Sigmoid colon (tissue), 7 donors: ENCODE data around the gene PROSER3. TPM values are rescaled to one million over a fixed set of nuclear protein-coding genes. Genes with fewer than 3 reads are reported as not detected.

Source experiments
- DNase-seq: peaks from one replicate; pipeline ENCODE4 v3.0.0-alpha.2; 2019
- H3K27ac ChIP-seq, 4 donors: fragments of 200-600 bp; sonication (generic); one replicate each; pipeline ENCODE4 v1.5.1; 2016 to 2019; ENCODE audit warnings: mild to moderate bottlenecking in 1 of 4
- H3K27me3 ChIP-seq, 3 donors: fragments of 200-600 bp; sonication (generic); one replicate each; pipeline ENCODE4 v1.5.1; 2019; ENCODE audit warnings: mild to moderate bottlenecking in 1 of 3
- H3K36me3 ChIP-seq, 4 donors: fragments of 200-600 bp; sonication (generic); one replicate each; pipeline ENCODE4 v1.5.1; 2016 to 2019
- H3K4me1 ChIP-seq, 4 donors: fragments of 200-600 bp; sonication (generic); one replicate each; pipeline ENCODE4 v1.5.1; 2017 to 2019
- H3K4me3 ChIP-seq, 4 donors: fragments of 200-600 bp; sonication (generic); one replicate each; pipeline ENCODE4 v1.5.1; 2017 to 2019; ENCODE audit warnings: mild to moderate bottlenecking in 2 of 4, moderate library complexity in 1 of 4
- H3K9me3 ChIP-seq, 4 donors: fragments of 200-600 bp in 3 of 4; sonication (generic) in 3 of 4; one replicate each; pipeline versions ENCODE4 v1.5.1 to v1.6.1; 2013 to 2019
- EP300 ChIP-seq, 4 donors: sonication (generic); formaldehyde crosslinking; IDR thresholded peaks; one replicate each; pipeline ENCODE4 v1.6.1; 2017; ENCODE audit warnings: antibody characterized with exemption in 4 of 4
- POLR2A ChIP-seq, 2 donors: fragments of 450-650 bp; IDR thresholded peaks; one replicate each; pipeline ENCODE4 v1.6.1; 2016; ENCODE audit warnings: antibody characterized with exemption in 2 of 2, mild to moderate bottlenecking in 2 of 2, moderate library complexity in 2 of 2
- POLR2AphosphoS5 ChIP-seq, 4 donors: sonication (generic); formaldehyde crosslinking; IDR thresholded peaks; one replicate each; pipeline ENCODE4 v1.6.1; 2017; ENCODE audit warnings: antibody characterized with exemption in 4 of 4
- WGBS, 2 donors: extraction: QIAGEN DNeasy Blood & Tissue Kit; methylation state at CpG; one replicate each; pipeline ENCODE4 v1.1.7; 2013; 5-methylcytosine and 5-hydroxymethylcytosine counted together
- intact Hi-C: fragments of 100-400 bp; cut with DNase I; formaldehyde crosslinking; loops from one replicate; pipeline ENCODE4 v1.15.1; 2023
- polyA plus RNA-seq, 3 donors: library from polyadenylated mRNA; stranded (reverse); fragments of 200-250 nt; gene quantifications; one replicate each; pipeline ENCODE4 v1.2.3, GENCODE V29; 2013
- total RNA-seq, 4 donors: library from RNA; depleted of rRNA; stranded (reverse); fragments of >200 nt; gene quantifications; one replicate each; pipeline ENCODE4 v1.1.0, GENCODE V29; 2016
- TF ChIP-seq, protein P1 (sequence below), 4 experiments: fragments of 450-650 bp in 3 of 4; fragments of 200-600 bp in 1 of 4; IDR thresholded peaks; one replicate each; pipeline ENCODE4 v1.5.1; 2016 to 2019; ENCODE audit warnings: antibody characterized with exemption in 4 of 4, mild to moderate bottlenecking in 3 of 4, moderate library complexity in 2 of 4
- donor health status: healthy with polysubstance abuse.
- donor health status: Bipolar disorder and iron deficiency.
- donor health status: healthy.

Gene PROSER3
- total and polyA plus RNA-seq, 7 donors, result 2.4 to 16.5 (median 5.0) TPM

DNA sequence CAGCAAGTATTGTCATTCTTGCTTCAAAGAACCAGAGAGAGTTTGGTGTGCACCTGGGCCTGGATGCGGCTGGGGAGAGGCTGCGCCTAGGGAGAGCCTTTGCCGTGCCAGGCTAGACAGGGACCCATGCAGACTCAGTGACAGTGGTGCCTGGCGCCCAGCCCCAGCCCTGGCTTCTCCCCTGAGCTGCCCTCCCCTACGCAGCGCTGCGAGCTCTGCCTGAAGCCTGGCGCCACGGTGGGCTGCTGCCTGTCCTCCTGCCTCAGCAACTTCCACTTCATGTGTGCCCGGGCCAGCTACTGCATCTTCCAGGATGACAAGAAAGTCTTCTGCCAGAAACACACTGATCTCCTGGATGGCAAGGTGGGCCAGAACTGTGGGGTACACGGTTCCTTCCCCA lies 28.2 kb upstream of the PROSER3 start:
- H3K27me3 ChIP-seq, result no peaks in the 10 kb centered on the region
- 96% methylated on average over 11 of the region's 11 CpGs for WGBS, 2 donors

DNA sequence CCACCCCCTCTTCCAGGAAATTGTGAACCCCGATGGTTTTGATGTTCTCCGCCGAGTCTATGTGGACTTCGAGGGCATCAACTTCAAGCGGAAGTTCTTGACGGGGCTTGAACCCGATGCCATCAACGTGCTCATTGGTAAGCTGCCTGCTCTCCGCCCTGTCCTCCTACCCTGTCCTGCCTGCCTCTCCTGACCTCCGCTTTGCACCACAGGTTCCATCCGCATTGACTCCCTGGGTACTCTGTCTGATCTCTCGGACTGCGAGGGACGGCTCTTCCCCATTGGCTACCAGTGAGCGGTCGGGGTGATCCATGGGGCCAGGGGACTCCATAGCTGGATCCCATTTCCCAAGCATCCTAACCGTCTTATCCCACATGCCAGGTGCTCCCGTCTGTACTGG lies 27.6 kb upstream of the PROSER3 start:
- intact Hi-C loops, result no loop called here
- Histone ChIP-seq H3K9me3 (no peaks in the 10 kb centered on the region), H3K4me1 (no peaks in the 10 kb centered on the region), H3K4me3 (no peak overlapping the region), H3K27me3 (no peaks in the 10 kb centered on the region), H3K36me3 (peaks cover 57 to 100% (median 81%) of the 10 kb centered on the region in 4 donors), H3K27ac (no peak overlapping the region)
- no peak for DNase-seq
- TF ChIP-seq POLR2A (IDR thresholded peaks at IDR 0.05), result no peak
- no peak for TF ChIP-seq EP300 (IDR thresholded peaks at IDR 0.05)
- no peak for TF ChIP-seq POLR2AphosphoS5 (IDR thresholded peaks at IDR 0.05)
- TF ChIP-seq, protein P1, sequence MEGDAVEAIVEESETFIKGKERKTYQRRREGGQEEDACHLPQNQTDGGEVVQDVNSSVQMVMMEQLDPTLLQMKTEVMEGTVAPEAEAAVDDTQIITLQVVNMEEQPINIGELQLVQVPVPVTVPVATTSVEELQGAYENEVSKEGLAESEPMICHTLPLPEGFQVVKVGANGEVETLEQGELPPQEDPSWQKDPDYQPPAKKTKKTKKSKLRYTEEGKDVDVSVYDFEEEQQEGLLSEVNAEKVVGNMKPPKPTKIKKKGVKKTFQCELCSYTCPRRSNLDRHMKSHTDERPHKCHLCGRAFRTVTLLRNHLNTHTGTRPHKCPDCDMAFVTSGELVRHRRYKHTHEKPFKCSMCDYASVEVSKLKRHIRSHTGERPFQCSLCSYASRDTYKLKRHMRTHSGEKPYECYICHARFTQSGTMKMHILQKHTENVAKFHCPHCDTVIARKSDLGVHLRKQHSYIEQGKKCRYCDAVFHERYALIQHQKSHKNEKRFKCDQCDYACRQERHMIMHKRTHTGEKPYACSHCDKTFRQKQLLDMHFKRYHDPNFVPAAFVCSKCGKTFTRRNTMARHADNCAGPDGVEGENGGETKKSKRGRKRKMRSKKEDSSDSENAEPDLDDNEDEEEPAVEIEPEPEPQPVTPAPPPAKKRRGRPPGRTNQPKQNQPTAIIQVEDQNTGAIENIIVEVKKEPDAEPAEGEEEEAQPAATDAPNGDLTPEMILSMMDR (IDR thresholded peaks at IDR 0.05), result no peak
- WGBS, 2 donors, result 95 to 96% methylated on average over 18 of the region's 18 CpGs

More for the DNA sequence above, 28.2 kb upstream of the PROSER3 start:
- H3K4me3 ChIP-seq, result no peak overlapping the region
- intact Hi-C loops, result no loop called here
- no peaks in the 10 kb centered on the region for H3K9me3 ChIP-seq
- H3K27ac ChIP-seq, result no peak overlapping the region
- H3K4me1 ChIP-seq, result no peaks in the 10 kb centered on the region
- TF ChIP-seq, protein P1 (IDR thresholded peaks at IDR 0.05), result no peak
- TF ChIP-seq EP300 (IDR thresholded peaks at IDR 0.05) (no peak), POLR2A (IDR thresholded peaks at IDR 0.05) (no peak), POLR2AphosphoS5 (IDR thresholded peaks at IDR 0.05) (no peak)
- H3K36me3 ChIP-seq, result peaks cover 62 to 100% (median 84%) of the 10 kb centered on the region in 4 donors
- DNase-seq, result peak; percentile 62

DNA sequence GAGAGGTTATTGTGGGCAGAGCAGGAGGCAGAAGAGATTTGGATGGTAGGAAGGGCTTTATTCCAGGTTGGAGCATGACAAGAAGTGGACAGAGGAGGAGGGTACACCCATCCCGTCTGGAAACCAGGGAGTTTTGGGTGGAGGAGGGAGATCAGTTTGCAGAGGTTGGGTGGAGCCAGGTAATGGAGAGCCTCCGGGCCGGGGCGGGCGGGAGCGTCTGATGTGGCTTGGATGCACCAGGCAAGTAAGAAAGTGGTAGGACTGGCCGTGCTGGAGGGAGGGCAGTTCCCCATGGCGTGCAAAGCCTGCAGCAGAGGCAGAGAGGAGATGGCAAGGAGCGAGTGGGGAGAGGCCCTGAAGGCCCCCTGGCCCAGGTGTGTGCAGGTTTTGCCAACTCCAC lies 26.6 kb upstream of the PROSER3 start:
- Histone ChIP-seq H3K27me3 (no peaks in the 10 kb centered on the region), H3K4me1 (no peaks in the 10 kb centered on the region), H3K27ac (no peak overlapping the region), H3K4me3 (no peak overlapping the region), H3K36me3 (peaks cover 47 to 97% (median 76%) of the 10 kb centered on the region in 4 donors), H3K9me3 (no peaks in the 10 kb centered on the region)
- no peak for DNase-seq
- WGBS, 2 donors, result 65 to 85% methylated on average over 9 of the region's 9 CpGs
- no peak for TF ChIP-seq EP300 (IDR thresholded peaks at IDR 0.05)
- no peak for TF ChIP-seq POLR2AphosphoS5 (IDR thresholded peaks at IDR 0.05)
- TF ChIP-seq, protein P1 (IDR thresholded peaks at IDR 0.05), result no peak
- intact Hi-C loops, result no loop called here

DNA sequence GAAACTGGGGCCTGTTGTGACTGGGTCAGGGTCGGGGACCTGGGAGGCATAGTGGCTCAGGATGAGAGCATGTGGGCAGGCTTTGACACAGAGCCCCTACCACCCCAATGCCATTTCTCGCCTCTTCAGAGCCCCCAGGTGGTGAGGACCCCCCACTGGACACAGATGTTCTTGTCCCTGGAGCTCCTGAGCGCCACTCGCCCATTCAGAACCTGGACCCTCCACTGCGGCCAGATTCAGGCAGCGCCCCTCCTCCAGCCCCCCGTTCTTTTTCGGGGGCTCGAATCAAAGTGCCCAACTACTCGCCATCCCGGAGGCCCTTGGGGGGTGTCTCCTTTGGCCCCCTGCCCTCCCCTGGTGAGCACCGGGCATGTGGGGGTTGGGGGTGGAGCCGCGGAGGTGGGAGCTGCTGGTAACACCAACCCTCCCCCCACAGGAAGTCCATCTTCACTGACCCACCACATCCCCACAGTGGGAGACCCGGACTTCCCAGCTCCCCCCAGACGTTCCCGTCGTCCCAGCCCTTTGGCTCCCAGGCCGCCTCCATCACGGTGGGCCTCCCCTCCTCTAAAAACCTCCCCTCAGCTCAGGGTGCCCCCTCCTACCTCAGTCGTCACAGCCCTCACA lies 26.1 kb upstream of the PROSER3 start:
- H3K27me3 ChIP-seq, result no peaks in the 10 kb centered on the region
- WGBS, 2 donors, result 92 to 93% methylated on average over 21 of the region's 21 CpGs
- intact Hi-C loops, result no loop called here

More for the DNA sequence above, 26.1 kb upstream of the PROSER3 start:
- Histone ChIP-seq H3K36me3 (peaks cover 47 to 97% (median 75%) of the 10 kb centered on the region in 4 donors), H3K9me3 (no peaks in the 10 kb centered on the region), H3K4me1 (no peaks in the 10 kb centered on the region), H3K4me3 (no peak overlapping the region), H3K27ac (no peak overlapping the region)
- TF ChIP-seq POLR2A (IDR thresholded peaks at IDR 0.05) (no peak), POLR2AphosphoS5 (IDR thresholded peaks at IDR 0.05) (no peak), EP300 (IDR thresholded peaks at IDR 0.05) (no peak)
- TF ChIP-seq, protein P1 (IDR thresholded peaks at IDR 0.05), result no peak
- DNase-seq, result no peak
